H1 (cell line): ENCODE data around the gene MYOT. TPM values are rescaled to one million over a fixed set of nuclear protein-coding genes. Genes with fewer than 3 reads are reported as not detected.

Source experiments
- ASH2L ChIP-seq: fragments of 200-600, 300-600 bp; sonication (generic); IDR thresholded peaks from one replicate; pipeline ENCODE4 v1.7.1; 2017; ENCODE audit warnings: low read length
- BACH1 ChIP-seq: IDR thresholded peaks from 2 replicates; pipeline ENCODE4 v1.6.1; 2012; ENCODE audit warnings: low read length, improper control_type of control experiment
- SIN3A ChIP-seq, 2 experiments: IDR thresholded peaks in 1 of 2; conservative IDR thresholded peaks in 1 of 2; 2 replicates each; pipeline ENCODE4 v1.6.1; 2011 to 2012; ENCODE audit warnings: low read length in 2 of 2, improper control_type of control experiment in 1 of 2, low read depth in 1 of 2, mild to moderate bottlenecking in 1 of 2
- SUZ12 ChIP-seq: fragments of 200-600 bp; sonication (generic); IDR thresholded peaks from 2 replicates; pipeline ENCODE4 v1.6.1; 2012; ENCODE audit warnings: mild to moderate bottlenecking, inconsistent platforms, low read length, moderate library complexity, mixed read lengths
- YY1 ChIP-seq: IDR thresholded peaks from 2 replicates; pipeline ENCODE4 v1.6.1; 2011; ENCODE audit warnings: low read depth, mild to moderate bottlenecking, low read length
- ZNF274 ChIP-seq: IDR thresholded peaks from 2 replicates; pipeline ENCODE4 v1.7.0; 2012; ENCODE audit warnings: low read length, borderline replicate concordance; ENCODE audit errors: extremely low read depth
- polyA plus RNA-seq, 7 experiments: library from polyadenylated mRNA; depleted of rRNA in 3 of 7; stranded (reverse) in 5 of 7; unstranded in 2 of 7; fragments of >200 nt in 5 of 7; fragments of 200-250 nt in 2 of 7; gene quantifications; 1 replicate in 5 of 7; 2 replicates in 1 of 7; 4 replicates in 1 of 7; pipeline versions ENCODE4 v1.2.1 to v1.2.3, GENCODE V29; 2011 to 2013; ENCODE audit warnings: missing spikeins in 2 of 7, mixed read lengths in 2 of 7
- total RNA-seq: library from RNA; stranded (reverse); fragmentation: NEBNext Ultra II Directional; extraction: Animal tissue kit (Norgen Biotek cat#: 25700); gene quantifications from 2 replicates; pipeline ENCODE4 v1.2.1, GENCODE V29; 2021
- TF ChIP-seq, protein P1 (sequence below): fragments of 300-600 bp; sonication (generic); IDR thresholded peaks from 2 replicates; pipeline ENCODE4 v1.7.1; 2012; ENCODE audit warnings: low read length, moderate library complexity, mild to moderate bottlenecking, inconsistent platforms; ENCODE audit not compliant: insufficient replicate concordance
- TF ChIP-seq, protein P2 (sequence below): IDR thresholded peaks from 2 replicates; pipeline ENCODE4 v1.6.1; 2011; ENCODE audit warnings: low read depth, mild to moderate bottlenecking, low read length; ENCODE audit not compliant: insufficient read depth

The MYOT gene
- total and polyA plus RNA-seq, 2 of the 8 experiments (the other 6 are each of a cell fraction or from before 2014, with no cell fraction given), result not detected

DNA sequence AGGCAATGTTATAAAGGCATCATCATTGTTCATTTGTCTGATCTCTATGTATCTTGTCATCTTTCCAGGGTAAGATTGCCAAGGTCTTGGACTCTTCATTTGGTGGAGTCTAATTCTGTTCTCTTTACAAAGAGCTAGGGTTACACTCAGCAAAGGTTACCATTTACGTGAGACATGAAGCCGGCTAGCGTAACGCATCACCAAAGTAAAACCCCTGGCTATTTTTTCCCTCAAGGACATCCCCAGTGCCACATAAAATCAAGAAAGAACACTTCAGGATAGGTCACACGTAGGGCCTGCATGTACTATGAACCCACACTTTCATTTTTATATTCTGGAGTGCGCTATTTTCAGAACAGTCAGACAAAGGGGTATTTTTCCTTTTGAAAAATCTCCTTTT is 20.0 kb upstream of the MYOT start (continued):
- TF ChIP-seq, protein P1, sequence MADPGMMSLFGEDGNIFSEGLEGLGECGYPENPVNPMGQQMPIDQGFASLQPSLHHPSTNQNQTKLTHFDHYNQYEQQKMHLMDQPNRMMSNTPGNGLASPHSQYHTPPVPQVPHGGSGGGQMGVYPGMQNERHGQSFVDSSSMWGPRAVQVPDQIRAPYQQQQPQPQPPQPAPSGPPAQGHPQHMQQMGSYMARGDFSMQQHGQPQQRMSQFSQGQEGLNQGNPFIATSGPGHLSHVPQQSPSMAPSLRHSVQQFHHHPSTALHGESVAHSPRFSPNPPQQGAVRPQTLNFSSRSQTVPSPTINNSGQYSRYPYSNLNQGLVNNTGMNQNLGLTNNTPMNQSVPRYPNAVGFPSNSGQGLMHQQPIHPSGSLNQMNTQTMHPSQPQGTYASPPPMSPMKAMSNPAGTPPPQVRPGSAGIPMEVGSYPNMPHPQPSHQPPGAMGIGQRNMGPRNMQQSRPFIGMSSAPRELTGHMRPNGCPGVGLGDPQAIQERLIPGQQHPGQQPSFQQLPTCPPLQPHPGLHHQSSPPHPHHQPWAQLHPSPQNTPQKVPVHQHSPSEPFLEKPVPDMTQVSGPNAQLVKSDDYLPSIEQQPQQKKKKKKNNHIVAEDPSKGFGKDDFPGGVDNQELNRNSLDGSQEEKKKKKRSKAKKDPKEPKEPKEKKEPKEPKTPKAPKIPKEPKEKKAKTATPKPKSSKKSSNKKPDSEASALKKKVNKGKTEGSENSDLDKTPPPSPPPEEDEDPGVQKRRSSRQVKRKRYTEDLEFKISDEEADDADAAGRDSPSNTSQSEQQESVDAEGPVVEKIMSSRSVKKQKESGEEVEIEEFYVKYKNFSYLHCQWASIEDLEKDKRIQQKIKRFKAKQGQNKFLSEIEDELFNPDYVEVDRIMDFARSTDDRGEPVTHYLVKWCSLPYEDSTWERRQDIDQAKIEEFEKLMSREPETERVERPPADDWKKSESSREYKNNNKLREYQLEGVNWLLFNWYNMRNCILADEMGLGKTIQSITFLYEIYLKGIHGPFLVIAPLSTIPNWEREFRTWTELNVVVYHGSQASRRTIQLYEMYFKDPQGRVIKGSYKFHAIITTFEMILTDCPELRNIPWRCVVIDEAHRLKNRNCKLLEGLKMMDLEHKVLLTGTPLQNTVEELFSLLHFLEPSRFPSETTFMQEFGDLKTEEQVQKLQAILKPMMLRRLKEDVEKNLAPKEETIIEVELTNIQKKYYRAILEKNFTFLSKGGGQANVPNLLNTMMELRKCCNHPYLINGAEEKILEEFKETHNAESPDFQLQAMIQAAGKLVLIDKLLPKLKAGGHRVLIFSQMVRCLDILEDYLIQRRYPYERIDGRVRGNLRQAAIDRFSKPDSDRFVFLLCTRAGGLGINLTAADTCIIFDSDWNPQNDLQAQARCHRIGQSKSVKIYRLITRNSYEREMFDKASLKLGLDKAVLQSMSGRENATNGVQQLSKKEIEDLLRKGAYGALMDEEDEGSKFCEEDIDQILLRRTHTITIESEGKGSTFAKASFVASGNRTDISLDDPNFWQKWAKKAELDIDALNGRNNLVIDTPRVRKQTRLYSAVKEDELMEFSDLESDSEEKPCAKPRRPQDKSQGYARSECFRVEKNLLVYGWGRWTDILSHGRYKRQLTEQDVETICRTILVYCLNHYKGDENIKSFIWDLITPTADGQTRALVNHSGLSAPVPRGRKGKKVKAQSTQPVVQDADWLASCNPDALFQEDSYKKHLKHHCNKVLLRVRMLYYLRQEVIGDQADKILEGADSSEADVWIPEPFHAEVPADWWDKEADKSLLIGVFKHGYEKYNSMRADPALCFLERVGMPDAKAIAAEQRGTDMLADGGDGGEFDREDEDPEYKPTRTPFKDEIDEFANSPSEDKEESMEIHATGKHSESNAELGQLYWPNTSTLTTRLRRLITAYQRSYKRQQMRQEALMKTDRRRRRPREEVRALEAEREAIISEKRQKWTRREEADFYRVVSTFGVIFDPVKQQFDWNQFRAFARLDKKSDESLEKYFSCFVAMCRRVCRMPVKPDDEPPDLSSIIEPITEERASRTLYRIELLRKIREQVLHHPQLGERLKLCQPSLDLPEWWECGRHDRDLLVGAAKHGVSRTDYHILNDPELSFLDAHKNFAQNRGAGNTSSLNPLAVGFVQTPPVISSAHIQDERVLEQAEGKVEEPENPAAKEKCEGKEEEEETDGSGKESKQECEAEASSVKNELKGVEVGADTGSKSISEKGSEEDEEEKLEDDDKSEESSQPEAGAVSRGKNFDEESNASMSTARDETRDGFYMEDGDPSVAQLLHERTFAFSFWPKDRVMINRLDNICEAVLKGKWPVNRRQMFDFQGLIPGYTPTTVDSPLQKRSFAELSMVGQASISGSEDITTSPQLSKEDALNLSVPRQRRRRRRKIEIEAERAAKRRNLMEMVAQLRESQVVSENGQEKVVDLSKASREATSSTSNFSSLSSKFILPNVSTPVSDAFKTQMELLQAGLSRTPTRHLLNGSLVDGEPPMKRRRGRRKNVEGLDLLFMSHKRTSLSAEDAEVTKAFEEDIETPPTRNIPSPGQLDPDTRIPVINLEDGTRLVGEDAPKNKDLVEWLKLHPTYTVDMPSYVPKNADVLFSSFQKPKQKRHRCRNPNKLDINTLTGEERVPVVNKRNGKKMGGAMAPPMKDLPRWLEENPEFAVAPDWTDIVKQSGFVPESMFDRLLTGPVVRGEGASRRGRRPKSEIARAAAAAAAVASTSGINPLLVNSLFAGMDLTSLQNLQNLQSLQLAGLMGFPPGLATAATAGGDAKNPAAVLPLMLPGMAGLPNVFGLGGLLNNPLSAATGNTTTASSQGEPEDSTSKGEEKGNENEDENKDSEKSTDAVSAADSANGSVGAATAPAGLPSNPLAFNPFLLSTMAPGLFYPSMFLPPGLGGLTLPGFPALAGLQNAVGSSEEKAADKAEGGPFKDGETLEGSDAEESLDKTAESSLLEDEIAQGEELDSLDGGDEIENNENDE, result no peak
- TF ChIP-seq SUZ12 (no peak), BACH1 (no peak), ASH2L (no peak), SIN3A (conservative IDR thresholded peaks at IDR 0.05 in 1 of 2, IDR thresholded peaks at IDR 0.05 in 1 of 2; ENCODE audit: low read depth in 1 of 2, low read length in 2 of 2) (no peak), YY1 (no peak), ZNF274 (no peak)
- TF ChIP-seq, protein P2, sequence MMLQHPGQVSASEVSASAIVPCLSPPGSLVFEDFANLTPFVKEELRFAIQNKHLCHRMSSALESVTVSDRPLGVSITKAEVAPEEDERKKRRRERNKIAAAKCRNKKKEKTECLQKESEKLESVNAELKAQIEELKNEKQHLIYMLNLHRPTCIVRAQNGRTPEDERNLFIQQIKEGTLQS, result no peak
